ENCODE data around the gene OR7G2. TPM values are rescaled to one million over a fixed set of nuclear protein-coding genes. Genes with fewer than 3 reads are reported as not detected.
"Not testable (repeated sequence)": the region's sequence is repeated elsewhere in the genome, so short reads cannot be mapped to it uniquely, and the experiment has no call there.

The OR7G2 gene
- total RNA-seq, 1 experiment from 2014 or later = not detected

GRCh38 chr19:9058905-9059667, 48.2 kb downstream of the OR7G2 start:
- DNase-seq (ENCODE audit: low read depth, low spot score) = no peak
- H3K27me3 ChIP-seq (ENCODE audit: control insufficient read depth, insufficient read depth, low read length) = no peaks in the 10 kb centered on the region
- CTCF ChIA-PET = no interaction called here
- BruUV-seq (replicated peaks) = no TSS peak
- no peak for ATAC-seq
- H3K36me3 ChIP-seq (ENCODE audit: control insufficient read depth, insufficient read depth, low read length) = no peaks in the 10 kb centered on the region
- in situ Hi-C loops (cut with HindIII; ENCODE audit: low pct_unique_long_range_greater_than_20kb, low sequenced_read_pairs) = no loop called here
- H3K4me3 ChIP-seq (ENCODE audit: low read depth in 2 of 2, low read length in 2 of 2) = no peak overlapping the region
- no peaks in the 10 kb centered on the region for H3K9me3 ChIP-seq (ENCODE audit: control insufficient read depth, insufficient read depth, low read depth, low read length)
- intact Hi-C loops (cut with micrococcal nuclease; ENCODE audit: unreplicated experiment) = no loop called here
- POLR2A ChIA-PET = no interaction called here
- peaks cover 21% of the 10 kb centered on the region for H3K4me1 ChIP-seq (ENCODE audit: control insufficient read depth, insufficient read depth, low read length)
- TF ChIP-seq SIN3A (IDR thresholded peaks at IDR 0.05; ENCODE audit: borderline replicate concordance, insufficient read depth, low read depth, low read length) = no peak
- TF ChIP-seq TCF7L2 (IDR thresholded peaks at IDR 0.05; ENCODE audit: low read depth, low read length) = no peak
- TF ChIP-seq CTCF (IDR thresholded peaks at IDR 0.05) = no peak
- TF ChIP-seq POLR2AphosphoS5 (IDR thresholded peaks at IDR 0.05; ENCODE audit: low read depth, low read length) = no peak
- no peak for TF ChIP-seq REST (IDR thresholded peaks at IDR 0.05; ENCODE audit: insufficient read depth in 1 of 2, low read depth in 2 of 2, low read length in 1 of 2)
- peak overlapping the region; percentile 57 for H3K27ac ChIP-seq (ENCODE audit: low read length)

- DNase-seq (ENCODE audit: low read depth, low spot score) (no peak), ATAC-seq (no peak)
- Histone ChIP-seq H3K27me3 (ENCODE audit: control insufficient read depth, insufficient read depth, low read length) (no peaks in the 10 kb centered on the region), H3K4me1 (ENCODE audit: control insufficient read depth, insufficient read depth, low read length) (peaks cover 23% of the 10 kb centered on the region), H3K9me3 (ENCODE audit: control insufficient read depth, insufficient read depth, low read depth, low read length) (no peaks in the 10 kb centered on the region), H3K36me3 (ENCODE audit: control insufficient read depth, insufficient read depth, low read length) (no peaks in the 10 kb centered on the region), H3K27ac (ENCODE audit: low read length) (peak overlapping the region; percentile 32; the same call in 1 of the 2 replicates), H3K4me3 (ENCODE audit: low read depth in 2 of 2, low read length in 2 of 2) (no peak overlapping the region)
- intact Hi-C loops (cut with micrococcal nuclease; ENCODE audit: unreplicated experiment) (no loop called here), in situ Hi-C loops (cut with HindIII; ENCODE audit: low pct_unique_long_range_greater_than_20kb, low sequenced_read_pairs) (no loop called here)
- no peak for TF ChIP-seq CTCF (IDR thresholded peaks at IDR 0.05)
- no peak for TF ChIP-seq POLR2AphosphoS5 (IDR thresholded peaks at IDR 0.05; ENCODE audit: low read depth, low read length)
- no peak for TF ChIP-seq TCF7L2 (IDR thresholded peaks at IDR 0.05; ENCODE audit: low read depth, low read length)
- TF ChIP-seq REST (IDR thresholded peaks at IDR 0.05; ENCODE audit: insufficient read depth in 1 of 2, low read depth in 2 of 2, low read length in 1 of 2) = no peak
- TF ChIP-seq SIN3A (IDR thresholded peaks at IDR 0.05; ENCODE audit: borderline replicate concordance, insufficient read depth, low read depth, low read length) = no peak
- BruUV-seq (replicated peaks) = no TSS peak
- CTCF ChIA-PET = no interaction called here
- POLR2A ChIA-PET = no interaction called here
Observed at GRCh38 chr19:9057505-9058258, 49.6 kb downstream of the OR7G2 start.

- ATAC-seq; CTCF ChIA-PET; H3K36me3 ChIP-seq (ENCODE audit: control insufficient read depth, insufficient read depth, low read length); BruUV-seq (replicated peaks); H3K27me3 ChIP-seq (ENCODE audit: control insufficient read depth, insufficient read depth, low read length); DNase-seq (ENCODE audit: low read depth, low spot score); H3K9me3 ChIP-seq (ENCODE audit: control insufficient read depth, insufficient read depth, low read depth, low read length); H3K4me3 ChIP-seq (ENCODE audit: low read depth in 2 of 2, low read length in 2 of 2); intact Hi-C loops (cut with micrococcal nuclease; ENCODE audit: unreplicated experiment); POLR2A ChIA-PET; in situ Hi-C loops (cut with HindIII; ENCODE audit: low pct_unique_long_range_greater_than_20kb, low sequenced_read_pairs): not testable (repeated sequence)
- Histone ChIP-seq H3K4me1 (ENCODE audit: control insufficient read depth, insufficient read depth, low read length) (peaks cover 23% of the 10 kb centered on the region), H3K27ac (ENCODE audit: low read length) (peak overlapping the region; percentile 84)
Observed at GRCh38 chr19:9056131-9056530, 51.1 kb downstream of the OR7G2 start.
